ENCODE measurements around the gene ADARB1.
A peak's percentile ranks its signal among the peaks of the same experiment; 100 is the strongest.

Gene ADARB1

GRCh38 chr21:45056917-45057560 lies 17.3 kb upstream of the ADARB1 start:
- no peak for DNase-seq

- no peak for DNase-seq
Measured at GRCh38 chr21:45057886-45058285, 16.5 kb upstream of the ADARB1 start.

GRCh38 chr21:45059121-45059520 lies 15.3 kb upstream of the ADARB1 start:
- DNase-seq = no peak

GRCh38 chr21:45060089-45060488 lies 14.3 kb upstream of the ADARB1 start:
- no peak for DNase-seq

GRCh38 chr21:45060675-45061311 lies 13.6 kb upstream of the ADARB1 start:
- DNase-seq = no peak

GRCh38 chr21:45064091-45064490 lies 10.3 kb upstream of the ADARB1 start:
- no peak for DNase-seq

- no peak for DNase-seq
Measured at GRCh38 chr21:45064618-45065399, 9.6 kb upstream of the ADARB1 start.

- no peak for DNase-seq
Measured at GRCh38 chr21:45067462-45068285, 6.7 kb upstream of the ADARB1 start.

- DNase-seq = no peak
Measured at GRCh38 chr21:45069085-45069484, 5.3 kb upstream of the ADARB1 start.

GRCh38 chr21:45069711-45070110 lies 4.7 kb upstream of the ADARB1 start:
- DNase-seq = no peak

GRCh38 chr21:45071078-45071873 lies 3.1 kb upstream of the ADARB1 start:
- DNase-seq = no peak

- no peak for DNase-seq
Measured at GRCh38 chr21:45071874-45072737, 2.3 kb upstream of the ADARB1 start.

GRCh38 chr21:45072738-45073300 lies 1.6 kb upstream of the ADARB1 start:
- no peak for DNase-seq

- DNase-seq = no peak
Measured at GRCh38 chr21:45073301-45074047, 906 bp upstream of the ADARB1 start.

GRCh38 chr21:45074818-45075595 lies 627 bp downstream of the ADARB1 start:
- peak; percentile 14 for DNase-seq

GRCh38 chr21:45075596-45076244 lies 1.3 kb downstream of the ADARB1 start:
- no peak for DNase-seq

GRCh38 chr21:45076245-45076711 lies 1.9 kb downstream of the ADARB1 start:
- DNase-seq = peak; percentile 82

- DNase-seq = no peak
Measured at GRCh38 chr21:45078371-45078770, 4.0 kb downstream of the ADARB1 start.

- peak; percentile 96 for DNase-seq
Measured at GRCh38 chr21:45078877-45079281, 4.5 kb downstream of the ADARB1 start.

Data from inflammatory macrophage treated with lipopolysaccharide for 4 hours (primary cell).